Upper lobe of right lung (tissue), 1 donor: ENCODE data around the gene NBEA. TPM values are rescaled to one million over a fixed set of nuclear protein-coding genes. Genes with fewer than 3 reads are reported as not detected.
"Not testable (repeated sequence)": the region's sequence is repeated elsewhere in the genome, so short reads cannot be mapped to it uniquely, and the experiment has no call there.

Experiments
- ATAC-seq: fragments of 200-7000 bp; cut with Tn5 transposase; one replicate; pipeline ENCODE4 v1.9.1; 2020; ENCODE audit warnings: mild to moderate bottlenecking, moderate library complexity
- DNase-seq: peaks from one replicate; pipeline ENCODE4 v3.0.0-alpha.2; 2020
- H3K27ac ChIP-seq: fragments of 200-600 bp; one replicate; pipeline ENCODE4 v1.8.0; 2022
- H3K27me3 ChIP-seq: fragments of 200-600 bp; one replicate; pipeline ENCODE4 v1.8.0; 2022; ENCODE audit warnings: mild to moderate bottlenecking
- H3K36me3 ChIP-seq: fragments of 200-600 bp; one replicate; pipeline ENCODE4 v1.8.0; 2022
- H3K4me1 ChIP-seq: fragments of 200-600 bp; one replicate; pipeline ENCODE4 v1.8.0; 2022
- H3K4me3 ChIP-seq: fragments of 200-600 bp; one replicate; pipeline ENCODE4 v1.8.0; 2022; ENCODE audit warnings: mild to moderate bottlenecking
- H3K9me3 ChIP-seq: fragments of 200-600 bp; one replicate; pipeline ENCODE4 v1.8.0; 2022
- intact Hi-C: fragments of 100-400 bp; cut with DNase I; formaldehyde crosslinking; loops from one replicate; pipeline ENCODE4 v1.11.0; 2022
- total RNA-seq: library from RNA; stranded (reverse); fragmentation: NEBNext Ultra II Directional; extraction: Animal tissue kit (Norgen Biotek cat#: 25700); gene quantifications from one replicate; pipeline ENCODE4 v1.2.1, GENCODE V29; 2021
- TF ChIP-seq, protein P1 (sequence below): fragments of 200-600 bp; IDR thresholded peaks from one replicate; pipeline ENCODE4 v1.8.0; 2022; ENCODE audit warnings: antibody characterized with exemption
- donor health status: DM: no; HTN: yes; CAD: no; lungs with severe emphysema.

Gene NBEA
- total RNA-seq, 1 donor from 2014 or later: 5.6 TPM

DNA sequence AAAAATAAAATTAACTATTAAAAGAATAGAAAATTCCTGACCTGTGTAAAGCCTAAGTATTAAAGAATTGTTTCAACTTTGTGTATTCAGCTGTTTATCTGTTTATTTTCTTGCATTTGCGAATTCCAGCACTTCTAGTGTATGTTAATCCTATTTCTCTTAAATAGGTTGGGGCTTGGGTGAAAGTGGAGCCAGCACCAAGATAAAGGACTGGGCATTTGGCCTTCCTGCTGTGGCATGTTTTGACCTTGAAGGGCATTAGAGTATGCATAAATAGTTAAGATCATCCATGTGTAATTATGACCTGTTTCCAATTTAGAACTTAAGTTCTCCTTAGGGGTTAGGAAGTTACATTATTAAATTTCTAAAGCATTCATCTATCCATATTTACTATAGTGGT is 151.3 kb downstream of the NBEA start:
- Histone ChIP-seq H3K9me3 (no peaks in the 10 kb centered on the region), H3K4me3 (no peak overlapping the region), H3K27me3 (no peaks in the 10 kb centered on the region), H3K36me3 (no peaks in the 10 kb centered on the region), H3K27ac (no peak overlapping the region), H3K4me1 (no peaks in the 10 kb centered on the region)
- DNase-seq (no peak), ATAC-seq (no peak)
- intact Hi-C loops: no loop called here
- TF ChIP-seq, protein P1, sequence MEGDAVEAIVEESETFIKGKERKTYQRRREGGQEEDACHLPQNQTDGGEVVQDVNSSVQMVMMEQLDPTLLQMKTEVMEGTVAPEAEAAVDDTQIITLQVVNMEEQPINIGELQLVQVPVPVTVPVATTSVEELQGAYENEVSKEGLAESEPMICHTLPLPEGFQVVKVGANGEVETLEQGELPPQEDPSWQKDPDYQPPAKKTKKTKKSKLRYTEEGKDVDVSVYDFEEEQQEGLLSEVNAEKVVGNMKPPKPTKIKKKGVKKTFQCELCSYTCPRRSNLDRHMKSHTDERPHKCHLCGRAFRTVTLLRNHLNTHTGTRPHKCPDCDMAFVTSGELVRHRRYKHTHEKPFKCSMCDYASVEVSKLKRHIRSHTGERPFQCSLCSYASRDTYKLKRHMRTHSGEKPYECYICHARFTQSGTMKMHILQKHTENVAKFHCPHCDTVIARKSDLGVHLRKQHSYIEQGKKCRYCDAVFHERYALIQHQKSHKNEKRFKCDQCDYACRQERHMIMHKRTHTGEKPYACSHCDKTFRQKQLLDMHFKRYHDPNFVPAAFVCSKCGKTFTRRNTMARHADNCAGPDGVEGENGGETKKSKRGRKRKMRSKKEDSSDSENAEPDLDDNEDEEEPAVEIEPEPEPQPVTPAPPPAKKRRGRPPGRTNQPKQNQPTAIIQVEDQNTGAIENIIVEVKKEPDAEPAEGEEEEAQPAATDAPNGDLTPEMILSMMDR: no peak

DNA sequence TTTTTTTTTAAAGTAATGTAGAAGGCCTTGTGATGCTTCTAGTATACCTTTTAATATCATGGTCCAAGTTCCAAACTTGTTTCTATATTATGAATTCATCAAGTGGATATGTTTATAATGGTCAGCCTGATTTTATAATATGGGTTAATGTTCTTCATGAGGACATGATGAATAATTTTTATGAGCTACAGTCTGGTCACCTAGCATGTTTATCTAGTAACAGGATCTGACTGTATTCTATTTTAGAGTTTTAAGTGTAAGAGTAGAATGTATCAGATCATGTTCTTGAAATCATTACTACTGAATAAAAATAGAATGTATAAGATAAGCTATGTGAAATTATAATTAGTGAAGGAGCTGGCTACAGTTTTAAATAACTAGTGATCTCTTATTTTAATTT is 164.7 kb downstream of the NBEA start:
- H3K36me3 ChIP-seq, H3K4me1 ChIP-seq, H3K9me3 ChIP-seq, DNase-seq, H3K27me3 ChIP-seq, H3K4me3 ChIP-seq, H3K27ac ChIP-seq, ATAC-seq, intact Hi-C loops: not testable (repeated sequence)

DNA sequence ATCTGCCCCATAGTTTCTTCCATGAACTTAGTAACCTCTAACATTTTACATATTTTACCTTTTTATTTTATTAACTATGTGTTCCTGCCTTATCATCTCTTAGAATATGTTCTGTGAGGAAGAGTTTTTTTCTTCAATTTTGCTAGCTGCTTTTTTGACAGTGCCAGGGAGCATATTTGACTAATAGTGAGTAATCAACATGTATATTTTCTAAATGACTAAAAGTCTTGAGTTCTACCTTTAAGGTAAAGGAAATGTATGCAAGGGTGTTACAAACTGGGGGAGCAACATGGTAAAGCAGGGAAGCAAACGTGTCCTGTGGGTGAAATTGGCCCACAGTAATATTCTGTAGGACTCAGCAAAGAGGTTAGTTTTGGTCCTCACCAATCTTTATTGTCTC is 165.5 kb downstream of the NBEA start:
- H3K27me3 ChIP-seq: no peaks in the 10 kb centered on the region
- intact Hi-C loops: no loop called here
- ATAC-seq: no peak
- no peak overlapping the region for H3K27ac ChIP-seq
- no peak for DNase-seq
- TF ChIP-seq, protein P1: no peak
- H3K36me3 ChIP-seq: no peaks in the 10 kb centered on the region
- no peaks in the 10 kb centered on the region for H3K4me1 ChIP-seq
- H3K9me3 ChIP-seq: no peaks in the 10 kb centered on the region
- H3K4me3 ChIP-seq: no peak overlapping the region

DNA sequence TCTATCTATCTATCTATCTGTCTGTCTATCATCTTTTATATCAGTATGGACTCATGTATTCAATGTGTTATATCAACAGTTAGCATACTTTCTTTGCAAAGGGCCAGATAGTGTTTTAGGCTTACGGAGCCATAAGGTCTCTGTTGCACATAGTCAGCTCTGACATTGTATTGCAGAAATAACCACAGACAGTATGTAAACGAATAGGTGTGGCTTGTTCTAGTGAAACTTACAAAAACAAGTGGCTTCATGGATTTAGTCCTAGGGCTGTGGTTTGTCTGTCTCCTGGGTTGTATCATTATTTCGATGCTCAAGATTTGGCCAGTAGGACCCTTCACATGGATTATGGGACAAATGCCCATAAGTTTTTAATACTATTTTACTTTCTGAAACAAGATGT is 171.5 kb downstream of the NBEA start:
- intact Hi-C loops, H3K27ac ChIP-seq, H3K9me3 ChIP-seq, H3K4me1 ChIP-seq, H3K27me3 ChIP-seq, H3K36me3 ChIP-seq, ATAC-seq, DNase-seq, H3K4me3 ChIP-seq: not testable (repeated sequence)

DNA sequence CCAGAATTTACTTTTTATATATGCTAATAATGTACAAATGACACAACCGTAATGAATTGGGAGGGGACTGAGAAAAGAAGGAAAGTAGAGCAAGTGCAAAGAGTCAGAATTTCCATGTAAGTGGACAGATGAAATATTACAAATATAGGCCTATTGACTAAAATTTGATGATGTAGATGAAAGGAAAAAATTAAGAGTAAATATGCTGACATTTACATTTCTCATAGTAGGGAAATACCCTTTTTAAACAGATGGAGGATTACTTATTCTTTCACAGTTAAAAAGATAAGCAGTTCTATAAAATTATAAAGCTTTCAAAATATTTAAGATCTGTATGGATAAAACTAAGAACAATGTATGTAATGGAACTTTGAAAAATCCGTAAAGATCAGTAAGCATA is 185.4 kb downstream of the NBEA start:
- Histone ChIP-seq H3K27me3 (no peaks in the 10 kb centered on the region), H3K4me1 (no peaks in the 10 kb centered on the region), H3K36me3 (no peaks in the 10 kb centered on the region), H3K9me3 (no peaks in the 10 kb centered on the region), H3K4me3 (no peak overlapping the region), H3K27ac (no peak overlapping the region)
- TF ChIP-seq, protein P1: no peak
- DNase-seq: no peak
- ATAC-seq: no peak
- intact Hi-C loops: no loop called here

DNA sequence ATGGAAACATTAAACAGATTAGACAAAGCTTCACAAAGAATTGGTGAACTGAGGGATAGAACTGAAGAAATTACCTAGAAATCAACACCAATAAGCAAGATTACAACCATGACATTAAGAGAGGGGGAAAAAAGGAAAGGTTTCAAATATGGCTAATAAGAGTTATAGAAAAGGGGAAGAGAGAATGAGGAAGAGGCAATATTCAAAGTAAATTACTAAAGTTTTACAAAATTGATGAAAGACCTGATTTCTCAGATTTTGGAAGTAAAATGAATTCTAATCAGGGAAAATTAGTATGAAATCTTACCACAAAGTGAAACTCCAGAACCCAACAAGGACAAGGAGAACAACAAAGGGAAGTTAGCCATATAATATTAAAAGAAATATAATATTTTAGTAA is 187.4 kb downstream of the NBEA start:
- TF ChIP-seq, protein P1: no peak
- H3K9me3 ChIP-seq: no peaks in the 10 kb centered on the region
- H3K36me3 ChIP-seq: no peaks in the 10 kb centered on the region
- intact Hi-C loops: no loop called here
- DNase-seq: no peak
- ATAC-seq: no peak
- no peak overlapping the region for H3K4me3 ChIP-seq
- H3K4me1 ChIP-seq: no peaks in the 10 kb centered on the region
- no peak overlapping the region for H3K27ac ChIP-seq
- no peaks in the 10 kb centered on the region for H3K27me3 ChIP-seq

DNA sequence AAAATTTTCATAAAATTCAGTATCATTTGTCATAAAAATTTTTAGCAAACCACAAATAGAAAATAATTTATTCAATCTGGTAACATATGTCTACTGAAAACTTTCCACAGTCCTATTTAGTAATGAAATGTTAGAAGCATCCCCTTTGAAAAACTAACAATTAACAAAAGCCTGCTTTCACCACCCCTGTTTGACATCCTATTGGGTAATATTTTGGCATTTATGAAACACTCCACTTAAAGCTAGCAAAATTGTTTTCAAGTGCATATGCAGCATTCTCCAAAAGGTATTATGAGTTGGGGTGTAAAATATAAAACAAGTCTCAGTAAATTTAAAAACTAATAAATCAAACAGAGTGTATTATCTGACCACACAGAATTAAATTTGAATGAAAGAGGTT is 189.4 kb downstream of the NBEA start:
- no peak overlapping the region for H3K4me3 ChIP-seq
- H3K36me3 ChIP-seq: no peaks in the 10 kb centered on the region
- TF ChIP-seq, protein P1: no peak
- intact Hi-C loops: no loop called here
- H3K27ac ChIP-seq: no peak overlapping the region
- H3K27me3 ChIP-seq: no peaks in the 10 kb centered on the region
- H3K9me3 ChIP-seq: no peaks in the 10 kb centered on the region
- no peak for ATAC-seq
- no peak for DNase-seq
- no peaks in the 10 kb centered on the region for H3K4me1 ChIP-seq
